Measurements from ENCODE around the gene PDXK. TPM values are rescaled to one million over a fixed set of nuclear protein-coding genes. Genes with fewer than 3 reads are reported as not detected.
A peak's percentile ranks its signal among the peaks of the same experiment; 100 is the strongest.

PDXK gene
- total and polyA plus RNA-seq, 10 of the 15 experiments (the other 5 are each of a cell fraction or from before 2014, with no cell fraction given) = 3.7 to 141 (median 60.0) TPM

GRCh38 chr21:43789276-43790009, 70.5 kb downstream of the PDXK start, which contains the start of gene RRP1 (continued):
- no peak for TF ChIP-seq ATF2 (IDR thresholded peaks at IDR 0.05; ENCODE audit: low read length)
- no peak for TF ChIP-seq ZNF217 (IDR thresholded peaks at IDR 0.05)
- TF ChIP-seq CEBPB (IDR thresholded peaks at IDR 0.05; ENCODE audit: borderline replicate concordance in 1 of 2, low read depth in 2 of 2, low read length in 2 of 2) = no peak
- TF ChIP-seq SIX5 (IDR thresholded peaks at IDR 0.05; ENCODE audit: low read depth, low read length, severe bottlenecking) = peak; percentile 24
- TF ChIP-seq, protein P1, sequence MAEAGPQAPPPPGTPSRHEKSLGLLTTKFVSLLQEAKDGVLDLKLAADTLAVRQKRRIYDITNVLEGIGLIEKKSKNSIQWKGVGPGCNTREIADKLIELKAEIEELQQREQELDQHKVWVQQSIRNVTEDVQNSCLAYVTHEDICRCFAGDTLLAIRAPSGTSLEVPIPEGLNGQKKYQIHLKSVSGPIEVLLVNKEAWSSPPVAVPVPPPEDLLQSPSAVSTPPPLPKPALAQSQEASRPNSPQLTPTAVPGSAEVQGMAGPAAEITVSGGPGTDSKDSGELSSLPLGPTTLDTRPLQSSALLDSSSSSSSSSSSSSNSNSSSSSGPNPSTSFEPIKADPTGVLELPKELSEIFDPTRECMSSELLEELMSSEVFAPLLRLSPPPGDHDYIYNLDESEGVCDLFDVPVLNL (IDR thresholded peaks at IDR 0.05; ENCODE audit: low read depth, low read length) = no peak
- TF ChIP-seq FOS (IDR thresholded peaks at IDR 0.05; ENCODE audit: borderline replicate concordance, extremely low read depth, insufficient read length) = no peak
- TF ChIP-seq NFIC (IDR thresholded peaks at IDR 0.05; ENCODE audit: low read depth, low read length) = no peak
- no peak for TF ChIP-seq CHD1 (IDR thresholded peaks at IDR 0.05; ENCODE audit: low read depth, low read length)
- TF ChIP-seq ZZZ3 (IDR thresholded peaks at IDR 0.05; ENCODE audit: control insufficient read depth, insufficient read length, low read depth) = no peak
- TF ChIP-seq KDM1A (IDR thresholded peaks at IDR 0.05; ENCODE audit: borderline replicate concordance) = no peak
- peak; percentile 95 for TF ChIP-seq NRF1 (conservative IDR thresholded peaks at IDR 0.05; ENCODE audit: low read depth, low read length)
- no peak for TF ChIP-seq IKZF2 (IDR thresholded peaks at IDR 0.05)
- TF ChIP-seq CREM (IDR thresholded peaks at IDR 0.05; ENCODE audit: low read depth) = peak; percentile 99
- no peak for TF ChIP-seq ETV6 (conservative IDR thresholded peaks at IDR 0.05 in 1 of 2, IDR thresholded peaks at IDR 0.05 in 1 of 2; ENCODE audit: borderline replicate concordance in 1 of 2, low read depth in 1 of 2)
- 0 out of 2 replicates have a peak, but pooled peaks have one; percentile 42 for TF ChIP-seq TCF3 (IDR thresholded peaks at IDR 0.05; ENCODE audit: borderline replicate concordance, insufficient read depth, low read depth, low read length)
- TF ChIP-seq RUNX3 (IDR thresholded peaks at IDR 0.05; ENCODE audit: low read length) = peak; percentile 30
- TF ChIP-seq, protein P2, sequence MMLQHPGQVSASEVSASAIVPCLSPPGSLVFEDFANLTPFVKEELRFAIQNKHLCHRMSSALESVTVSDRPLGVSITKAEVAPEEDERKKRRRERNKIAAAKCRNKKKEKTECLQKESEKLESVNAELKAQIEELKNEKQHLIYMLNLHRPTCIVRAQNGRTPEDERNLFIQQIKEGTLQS (IDR thresholded peaks at IDR 0.05; ENCODE audit: borderline replicate concordance, extremely low read depth, low read depth, low read length) = peak; percentile 97
- TF ChIP-seq SKIL (IDR thresholded peaks at IDR 0.05; ENCODE audit: low read depth, poor library complexity, severe bottlenecking) = no peak
- TF ChIP-seq MYB (IDR thresholded peaks at IDR 0.05; ENCODE audit: borderline replicate concordance, low read depth, low read length) = no peak
- no peak for TF ChIP-seq EZH2 (IDR thresholded peaks at IDR 0.05; ENCODE audit: borderline replicate concordance, control insufficient read depth, low read depth, low read length)
- no peak for TF ChIP-seq NFYB (IDR thresholded peaks at IDR 0.05; ENCODE audit: insufficient read depth, low read depth, low read length)
- no peak for TF ChIP-seq ESRRA (IDR thresholded peaks at IDR 0.05; ENCODE audit: low read length)
- peak; percentile 95 for TF ChIP-seq RELA (IDR thresholded peaks at IDR 0.05; ENCODE audit: borderline replicate concordance, partially characterized antibody)
- TF ChIP-seq PBX3 (IDR thresholded peaks at IDR 0.05; ENCODE audit: insufficient replicate concordance, low read depth, low read length) = no peak

Data from GM12878 (cell line).